Right lobe of liver (tissue), 4 donors: ENCODE measurements around the gene P4HA3.

ENCODE experiments used
- POLR2A ChIP-seq: fragments of 450-650 bp; IDR thresholded peaks from one replicate; pipeline ENCODE4 v1.6.1; 2017; ENCODE audit warnings: antibody characterized with exemption, mild to moderate bottlenecking
- TF ChIP-seq, protein P1 (sequence below), 4 donors: fragments of 200-600 bp in 3 of 4; fragments of 450-650 bp in 1 of 4; IDR thresholded peaks; one replicate each; pipeline versions ENCODE4 v1.5.1 to v1.8.0; 2016 to 2022; ENCODE audit warnings: antibody characterized with exemption in 4 of 4, mild to moderate bottlenecking in 2 of 4
- donor health status: DM: no; HTN: no; CAD: no.
- donor health status: DM: no; HTN: no; CAD: no.
- donor health status: DM: no; HTN: yes; CAD: no.

DNA sequence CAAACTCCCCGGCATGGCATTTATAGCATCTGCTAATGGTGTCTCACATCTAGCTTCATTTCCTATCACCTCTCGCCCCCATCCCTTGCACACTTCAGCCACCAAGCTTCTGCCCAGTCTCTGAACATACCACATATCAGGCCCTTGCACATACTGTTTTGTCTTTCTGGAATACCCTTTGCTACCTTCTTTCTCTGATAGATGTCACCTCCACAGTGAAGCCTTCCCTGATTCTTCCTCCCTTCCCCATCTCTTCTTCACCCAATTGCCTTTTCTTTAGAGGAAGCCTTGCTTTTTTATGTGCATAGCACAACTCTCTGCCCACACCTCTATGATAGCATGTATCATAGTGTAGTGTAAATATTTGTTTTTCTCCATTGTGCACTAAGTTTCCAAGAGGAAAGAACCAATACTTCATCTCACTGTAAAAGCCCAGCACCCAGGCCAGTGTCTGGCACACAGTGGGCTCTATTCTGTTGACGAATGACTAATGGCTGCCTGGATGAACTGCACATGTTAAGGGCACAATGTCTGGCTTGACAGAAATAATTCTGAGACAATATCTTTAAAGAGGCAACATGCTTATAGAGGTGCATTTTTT lies 27.8 kb downstream of the P4HA3 start:
- no peak for TF ChIP-seq POLR2A
- TF ChIP-seq, protein P1, sequence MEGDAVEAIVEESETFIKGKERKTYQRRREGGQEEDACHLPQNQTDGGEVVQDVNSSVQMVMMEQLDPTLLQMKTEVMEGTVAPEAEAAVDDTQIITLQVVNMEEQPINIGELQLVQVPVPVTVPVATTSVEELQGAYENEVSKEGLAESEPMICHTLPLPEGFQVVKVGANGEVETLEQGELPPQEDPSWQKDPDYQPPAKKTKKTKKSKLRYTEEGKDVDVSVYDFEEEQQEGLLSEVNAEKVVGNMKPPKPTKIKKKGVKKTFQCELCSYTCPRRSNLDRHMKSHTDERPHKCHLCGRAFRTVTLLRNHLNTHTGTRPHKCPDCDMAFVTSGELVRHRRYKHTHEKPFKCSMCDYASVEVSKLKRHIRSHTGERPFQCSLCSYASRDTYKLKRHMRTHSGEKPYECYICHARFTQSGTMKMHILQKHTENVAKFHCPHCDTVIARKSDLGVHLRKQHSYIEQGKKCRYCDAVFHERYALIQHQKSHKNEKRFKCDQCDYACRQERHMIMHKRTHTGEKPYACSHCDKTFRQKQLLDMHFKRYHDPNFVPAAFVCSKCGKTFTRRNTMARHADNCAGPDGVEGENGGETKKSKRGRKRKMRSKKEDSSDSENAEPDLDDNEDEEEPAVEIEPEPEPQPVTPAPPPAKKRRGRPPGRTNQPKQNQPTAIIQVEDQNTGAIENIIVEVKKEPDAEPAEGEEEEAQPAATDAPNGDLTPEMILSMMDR (IDR thresholded peaks at IDR 0.05): no peak
